CD4-positive, alpha-beta T cell treated with Interleukin-21 for 1 hour (primary cell): ENCODE measurements around the gene BHMT.

Experiments
- DNase-seq: peaks from one replicate; pipeline ENCODE4 v3.0.0-alpha.2; 2020

BHMT gene

GRCh38 chr5:79181419-79182022 is 69.9 kb downstream of the BHMT start:
- DNase-seq: no peak
